Vagina (tissue), 2 donors: ENCODE data around the gene PACRG.

ENCODE experiments used
- CTCF ChIP-seq, 3 experiments: fragments of 450-650 bp in 2 of 3; fragments of 200-600 bp in 1 of 3; sonication (generic) in 1 of 3; IDR thresholded peaks; one replicate each; pipeline ENCODE4 v1.5.1; 2017 to 2019; ENCODE audit warnings: antibody characterized with exemption in 3 of 3, mild to moderate bottlenecking in 2 of 3, moderate library complexity in 2 of 3
- POLR2A ChIP-seq, 2 donors: fragments of 450-650 bp; IDR thresholded peaks; one replicate each; pipeline ENCODE4 v1.6.1; 2017; ENCODE audit warnings: antibody characterized with exemption in 2 of 2, mild to moderate bottlenecking in 2 of 2, moderate library complexity in 2 of 2

GRCh38 chr6:163259689-163260088, 531.9 kb downstream of the PACRG start:
- TF ChIP-seq CTCF (IDR thresholded peaks at IDR 0.05) (no peak), POLR2A (IDR thresholded peaks at IDR 0.05) (no peak)
